Activated gamma-delta T cell (primary cell): ENCODE results near the gene NR1I2.
A peak's percentile ranks its signal among the peaks of the same experiment; 100 is the strongest.

Source experiments
- DNase-seq: peaks from one replicate; lab custom pipeline; 2025; lab: John Stamatoyannopoulos, UW

NR1I2 gene

DNA sequence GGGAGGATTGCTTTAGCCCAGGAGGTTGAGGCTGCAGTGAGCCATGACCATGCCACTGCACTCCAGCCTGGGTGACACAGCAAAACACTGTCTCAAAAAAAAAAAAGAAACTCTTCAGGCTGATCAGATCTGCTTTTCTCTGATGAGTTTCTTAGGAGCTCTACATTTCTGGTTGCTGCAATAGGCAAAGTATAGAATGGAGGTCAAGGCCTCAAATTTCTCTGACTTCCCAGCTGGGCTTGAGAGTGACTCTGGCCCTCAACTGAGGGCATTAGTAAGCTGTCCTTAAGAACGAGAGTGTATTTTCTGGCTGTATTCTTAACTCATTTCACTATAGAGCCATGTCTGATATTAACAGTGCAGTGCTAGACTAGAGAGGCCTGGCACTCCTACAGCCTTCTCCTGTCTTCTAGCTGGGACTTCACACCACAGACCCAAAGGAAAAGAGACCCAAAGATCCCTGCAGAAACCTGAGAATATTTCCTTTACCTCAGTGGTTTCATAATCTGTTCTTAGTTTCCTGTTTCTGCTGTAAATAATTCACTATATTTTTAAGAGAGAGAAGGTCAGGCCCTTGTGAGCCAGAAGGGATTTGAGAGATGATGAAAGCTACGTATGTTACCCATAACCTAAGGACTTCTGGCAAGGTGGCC, 2.0 kb upstream of the NR1I2 start:
- no peak for DNase-seq

DNA sequence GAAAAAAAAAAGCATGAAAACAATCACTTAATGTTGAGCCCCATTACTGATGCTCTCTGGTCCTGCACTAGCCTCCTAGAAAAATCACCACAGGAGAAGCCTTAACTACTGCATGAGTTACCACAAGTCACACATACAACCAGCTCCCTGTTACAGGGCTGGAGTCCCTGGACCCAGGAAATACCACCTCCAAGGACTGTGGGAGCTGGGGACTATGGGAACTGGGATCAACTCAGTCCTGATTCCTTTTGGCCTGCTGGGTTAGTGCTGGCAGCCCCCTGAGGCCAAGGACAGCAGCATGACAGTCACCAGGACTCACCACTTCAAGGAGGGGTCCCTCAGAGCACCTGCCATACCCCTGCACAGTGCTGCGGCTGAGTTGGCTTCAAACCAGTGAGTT, 559 bp downstream of the NR1I2 start:
- no peak for DNase-seq

DNA sequence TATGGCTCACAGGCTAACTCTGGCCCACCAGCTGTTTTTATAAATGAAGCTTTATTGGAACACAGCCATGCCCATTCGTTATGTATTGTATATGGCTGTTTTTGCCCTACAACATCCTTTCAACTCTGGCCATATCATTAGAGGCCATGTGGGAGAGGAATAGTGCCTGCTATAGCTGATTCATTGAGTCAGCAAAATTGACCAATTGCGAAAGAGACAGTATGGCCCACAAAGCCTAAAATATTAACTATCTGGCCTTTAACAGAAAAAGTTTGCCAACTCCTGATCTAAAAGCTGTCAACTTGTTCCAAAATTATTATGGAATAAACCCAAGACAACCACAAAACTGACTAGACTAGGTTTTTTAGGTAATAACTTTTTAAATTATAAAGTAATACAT, 1.4 kb downstream of the NR1I2 start:
- DNase-seq: no peak

DNA sequence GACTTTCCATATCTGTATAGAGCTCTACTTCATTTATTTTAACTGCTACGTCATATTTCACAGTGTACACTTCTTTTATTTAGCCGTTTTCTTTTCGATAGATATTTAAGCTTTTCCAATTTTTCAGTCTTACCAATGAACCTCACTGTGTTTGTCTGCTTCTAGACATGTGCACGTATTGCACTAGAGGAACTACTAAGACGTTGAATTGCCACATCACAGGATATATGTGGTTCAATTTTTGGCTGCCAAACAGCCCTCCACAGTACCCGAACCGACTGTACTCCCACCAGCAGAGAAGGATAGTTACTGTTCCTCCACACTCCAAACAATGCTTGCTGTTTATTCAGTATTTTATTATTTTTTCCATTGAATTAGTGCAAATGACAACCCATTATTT, 2.0 kb downstream of the NR1I2 start:
- DNase-seq: no peak

DNA sequence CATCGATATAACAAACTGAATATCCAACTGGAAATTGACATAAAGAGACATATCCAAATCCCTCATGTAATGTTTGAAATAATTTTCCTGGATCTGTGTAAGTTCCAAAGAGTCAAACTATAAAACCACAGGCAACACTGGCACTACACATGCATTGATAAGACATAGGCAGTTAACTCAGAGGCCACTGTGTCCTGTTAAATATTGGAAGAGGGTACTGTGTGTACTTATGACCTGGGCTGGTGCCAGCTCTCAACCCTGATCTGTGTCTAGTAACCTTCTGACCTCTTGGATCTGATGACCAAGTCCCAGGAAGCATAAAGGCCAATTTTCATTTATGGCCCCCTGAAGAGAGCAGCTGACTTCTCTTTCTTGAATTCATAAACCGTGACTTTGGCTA, 4.5 kb downstream of the NR1I2 start:
- DNase-seq: no peak

DNA sequence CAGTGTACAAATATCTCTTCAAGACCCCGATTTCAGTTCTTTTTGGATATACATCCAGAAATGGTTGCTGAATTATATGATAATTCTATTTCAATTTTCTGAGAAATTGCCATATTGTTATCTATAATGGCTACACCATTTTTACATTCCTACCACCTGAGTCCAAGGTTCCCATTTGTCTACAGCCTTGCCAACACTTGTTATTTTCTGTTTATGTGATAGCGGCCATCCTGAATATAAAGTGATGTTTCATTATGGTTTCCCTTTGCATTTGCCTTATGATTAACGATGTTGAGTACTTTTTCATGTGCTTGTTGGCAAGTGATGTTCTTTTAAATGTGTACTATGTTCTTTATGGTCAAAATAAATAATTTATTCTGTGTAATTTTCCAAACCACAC, 8.5 kb downstream of the NR1I2 start:
- no peak for DNase-seq

DNA sequence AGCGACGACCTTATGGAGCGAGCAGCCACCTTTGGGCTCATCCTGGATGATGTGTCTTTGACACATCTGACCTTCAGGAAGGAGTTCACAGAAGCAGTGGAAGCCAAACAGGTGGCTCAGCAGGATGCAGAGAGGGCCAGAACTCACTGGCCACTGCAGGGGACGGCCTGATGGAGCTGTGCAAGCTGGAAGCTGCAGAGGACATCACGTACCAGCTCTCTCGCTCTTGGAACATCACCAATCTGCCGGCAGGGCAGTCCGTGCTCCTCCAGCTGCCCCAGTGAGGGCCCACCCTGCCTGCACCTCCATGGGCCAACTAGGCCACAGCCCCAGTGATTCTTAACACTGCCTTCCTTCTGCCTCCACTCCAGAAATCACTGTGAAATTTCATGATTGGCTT, 10.4 kb downstream of the NR1I2 start:
- no peak for DNase-seq

DNA sequence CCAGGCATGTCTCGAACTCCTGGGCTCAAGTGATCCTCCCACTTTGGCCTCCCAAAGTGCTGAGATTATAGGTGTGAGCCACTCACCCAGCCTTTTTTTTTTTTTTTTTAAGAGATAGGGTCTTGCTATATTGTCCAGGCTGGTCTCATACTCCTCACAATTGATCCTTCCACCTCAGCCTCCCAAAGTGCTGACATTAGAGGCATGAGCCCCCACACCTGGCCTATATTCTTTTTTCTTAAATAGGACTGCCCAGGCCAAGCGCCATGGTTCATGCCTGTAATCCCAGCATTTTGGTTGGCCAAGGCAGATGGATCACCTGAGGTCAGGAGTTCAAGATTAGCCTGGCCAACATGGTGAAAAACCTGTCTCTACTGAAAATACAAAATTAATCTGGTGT, 12.5 kb downstream of the NR1I2 start:
- no peak for DNase-seq

DNA sequence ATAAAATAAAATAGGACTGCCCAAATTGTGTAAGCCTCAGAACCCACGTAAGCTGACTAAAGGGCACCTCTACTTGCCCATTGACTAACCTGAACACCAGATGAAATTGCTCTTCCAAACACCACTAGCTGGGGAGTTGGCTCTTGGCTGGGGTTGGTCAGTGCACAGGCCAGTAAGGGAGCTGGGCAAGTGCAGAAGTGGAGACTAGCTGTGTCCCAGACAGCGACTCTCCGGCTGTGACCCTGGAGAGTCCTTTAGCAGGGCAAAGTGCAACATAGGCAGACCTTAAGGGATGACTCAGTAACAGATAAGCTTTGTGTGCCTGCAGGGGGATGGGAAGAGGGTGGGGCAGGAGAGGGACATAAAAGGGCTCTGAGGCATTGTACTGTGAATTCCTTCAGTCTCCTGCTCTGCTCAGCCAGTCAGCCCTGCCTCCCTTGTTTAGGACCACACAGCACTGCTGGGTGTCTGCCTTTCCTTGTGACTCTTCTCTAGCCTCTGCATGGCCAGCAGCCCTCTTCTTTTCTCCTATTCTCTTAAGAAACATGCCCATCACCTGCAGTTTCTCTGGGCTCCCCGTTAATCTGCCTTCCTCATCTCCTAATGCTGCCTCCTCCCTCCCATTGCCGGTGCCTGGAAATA, 13.2 kb downstream of the NR1I2 start:
- no peak for DNase-seq

DNA sequence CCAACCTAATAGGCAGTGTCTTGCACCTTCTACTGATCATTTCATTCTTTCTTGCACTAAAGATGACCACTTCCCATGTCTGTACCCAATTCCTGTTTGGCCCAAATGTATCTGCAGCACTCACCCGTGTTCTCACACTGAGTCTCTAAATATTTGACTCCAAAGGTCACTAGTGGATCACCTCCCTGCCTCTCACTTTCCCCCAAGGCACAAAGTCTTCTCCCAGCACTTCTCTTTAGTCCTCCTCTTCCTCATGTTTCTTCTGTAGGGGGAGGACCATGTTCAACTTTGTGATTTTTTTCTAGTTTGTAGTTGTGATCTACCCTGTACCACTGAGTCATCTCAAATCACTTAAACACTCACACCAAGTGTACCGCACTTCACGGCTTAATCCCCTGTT, 13.9 kb downstream of the NR1I2 start:
- DNase-seq: no peak

DNA sequence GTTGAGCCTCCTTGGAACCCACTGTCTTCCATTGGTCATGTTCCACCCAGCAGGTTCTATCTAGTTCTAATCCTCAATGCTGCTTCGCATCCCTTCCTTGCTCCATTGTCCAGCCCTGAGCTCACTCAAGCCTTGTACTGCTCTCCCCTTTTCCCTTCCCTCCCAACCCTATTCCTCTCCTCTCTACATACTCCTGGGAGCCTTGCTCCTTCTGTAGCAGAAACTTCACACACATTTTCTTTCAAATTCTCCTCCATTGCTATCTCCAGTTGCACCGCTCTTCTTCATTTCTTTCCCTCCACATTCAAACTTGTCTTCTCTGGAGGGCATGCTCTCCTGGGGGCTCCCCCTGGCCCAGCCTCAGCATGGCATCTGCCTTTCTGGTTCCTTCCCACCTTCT, 14.5 kb downstream of the NR1I2 start:
- no peak for DNase-seq

DNA sequence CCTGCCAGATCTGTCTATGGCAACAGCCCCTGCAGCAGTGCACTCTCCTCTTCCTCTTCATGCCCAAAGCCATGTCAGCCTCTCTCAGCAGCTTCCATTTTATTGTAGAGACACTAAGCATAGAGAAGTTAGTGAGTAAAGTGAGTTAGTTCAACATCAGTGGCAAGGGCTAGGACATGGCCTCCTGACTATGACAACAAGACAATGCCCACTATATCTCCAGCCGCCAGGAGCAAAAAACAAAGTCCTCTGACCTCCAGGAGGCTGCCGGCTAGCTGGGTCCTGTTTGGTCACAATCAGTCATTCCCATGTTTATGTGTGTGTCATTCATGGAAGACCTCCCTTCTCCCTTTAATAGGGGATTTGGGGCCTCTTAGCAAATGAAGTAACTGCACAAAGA, 14.9 kb downstream of the NR1I2 start:
- no peak for DNase-seq

DNA sequence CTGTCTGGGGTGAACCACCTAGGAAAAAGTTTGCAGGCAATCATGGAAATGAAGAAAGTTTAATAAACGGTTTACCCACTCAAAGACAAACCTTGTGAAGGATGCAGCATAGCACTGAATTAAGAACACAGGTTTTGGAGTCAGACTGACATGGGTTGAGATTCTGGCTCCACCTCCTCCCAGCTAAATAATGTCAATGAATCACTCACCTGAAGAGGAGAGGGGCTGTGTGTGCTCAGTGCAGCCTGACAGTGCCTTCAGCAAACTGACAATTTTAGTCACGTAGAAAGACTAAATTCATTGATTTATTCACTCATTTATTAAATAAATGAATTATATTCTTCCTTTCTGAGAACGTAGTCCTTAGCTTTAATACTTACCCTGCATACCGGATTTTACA, 18.9 kb downstream of the NR1I2 start:
- DNase-seq: no peak

DNA sequence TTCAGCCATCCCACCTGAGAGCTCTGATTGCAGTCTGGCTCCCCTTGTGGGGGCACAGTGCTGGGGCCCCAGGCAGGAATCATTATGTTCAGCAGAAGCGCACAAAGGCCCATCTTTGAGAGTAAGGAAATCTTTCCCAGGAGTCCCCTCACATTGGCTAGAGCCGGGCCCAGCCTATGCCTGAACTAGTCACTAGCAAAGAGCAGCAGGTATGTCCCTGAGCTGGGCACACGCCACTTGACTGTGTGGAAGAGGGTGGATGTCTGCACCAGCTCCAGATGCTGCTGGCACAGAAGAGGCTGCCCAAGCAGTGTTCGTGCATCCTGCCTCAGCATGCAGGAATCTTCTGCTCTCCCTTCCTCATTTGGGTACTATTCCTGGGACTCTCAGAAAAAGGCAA, 26.3 kb downstream of the NR1I2 start:
- DNase-seq: no peak

DNA sequence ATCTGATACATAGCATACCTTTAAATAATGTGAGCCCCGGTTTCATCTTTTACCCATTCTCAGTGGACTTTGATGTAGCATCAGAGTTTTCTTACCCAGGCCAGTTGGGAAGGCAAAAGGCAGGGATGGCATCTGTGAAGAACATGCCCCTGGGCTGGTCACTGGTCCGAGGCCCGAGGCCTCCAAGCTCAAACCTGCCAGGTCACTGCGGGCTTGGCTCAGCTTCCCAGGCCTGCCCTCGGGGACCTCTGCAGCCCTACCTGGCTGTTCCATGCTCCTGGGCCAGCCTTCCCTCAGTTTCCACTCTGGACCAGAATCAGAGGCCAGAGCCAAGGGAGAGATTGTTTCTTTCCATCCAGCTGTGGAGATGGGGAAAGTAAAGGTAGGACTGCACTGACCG, 26.9 kb downstream of the NR1I2 start:
- DNase-seq: no peak

DNA sequence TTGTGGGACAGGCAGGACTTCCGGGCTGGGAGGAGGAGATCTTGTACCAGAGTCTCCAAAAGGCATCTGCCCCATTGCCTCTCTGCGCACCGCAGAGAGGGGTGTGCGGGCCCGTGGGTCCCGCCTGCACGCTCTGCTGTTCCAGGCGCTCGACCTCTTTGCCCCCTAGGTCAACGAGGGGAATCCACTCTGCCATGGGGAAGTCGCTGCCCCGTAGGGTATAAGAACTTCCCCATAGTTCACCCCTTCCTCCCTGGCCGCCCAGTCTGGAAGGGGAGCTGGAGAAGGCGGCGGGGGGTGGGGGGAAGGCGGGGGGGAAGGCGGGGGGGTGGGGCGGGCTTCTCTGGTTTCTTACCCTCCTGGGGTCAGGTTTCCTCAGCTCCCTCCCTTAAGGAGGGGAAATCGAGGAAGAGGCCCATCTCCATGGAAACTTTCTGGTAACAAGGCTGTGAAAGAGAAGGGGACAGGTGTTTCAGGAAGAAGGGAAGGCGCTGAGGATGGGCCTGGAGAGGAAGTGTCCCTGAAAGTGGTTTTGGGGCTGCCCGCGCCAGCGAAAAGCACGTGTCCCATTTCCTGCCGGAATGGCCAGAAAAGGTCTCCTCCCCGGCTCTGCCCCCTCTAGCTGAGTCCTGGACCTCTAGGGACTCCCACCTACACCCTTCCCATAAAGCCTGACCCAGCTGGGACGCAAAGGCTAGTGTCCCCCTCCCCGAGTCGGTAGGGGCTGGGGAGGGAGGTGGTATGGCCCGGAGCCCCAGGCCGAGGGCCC, 27.5 kb downstream of the NR1I2 start:
- DNase-seq: no peak

DNA sequence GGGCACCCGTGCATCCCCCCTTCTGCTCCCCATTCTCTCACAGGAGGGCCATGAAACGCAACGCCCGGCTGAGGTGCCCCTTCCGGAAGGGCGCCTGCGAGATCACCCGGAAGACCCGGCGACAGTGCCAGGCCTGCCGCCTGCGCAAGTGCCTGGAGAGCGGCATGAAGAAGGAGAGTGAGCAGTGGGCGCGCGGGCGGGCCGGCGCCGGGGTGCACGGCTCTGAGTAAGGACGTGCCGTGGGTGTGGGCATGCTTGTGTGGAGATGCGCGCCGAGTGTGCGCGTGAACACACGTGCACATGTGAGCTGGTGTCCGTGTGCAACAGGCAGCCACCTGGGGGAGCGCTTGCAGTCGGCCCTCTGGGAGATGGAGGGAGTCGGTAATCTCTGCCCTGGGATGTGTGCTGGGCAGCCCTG, 28.1 kb downstream of the NR1I2 start:
- peak; percentile 21 for DNase-seq

DNA sequence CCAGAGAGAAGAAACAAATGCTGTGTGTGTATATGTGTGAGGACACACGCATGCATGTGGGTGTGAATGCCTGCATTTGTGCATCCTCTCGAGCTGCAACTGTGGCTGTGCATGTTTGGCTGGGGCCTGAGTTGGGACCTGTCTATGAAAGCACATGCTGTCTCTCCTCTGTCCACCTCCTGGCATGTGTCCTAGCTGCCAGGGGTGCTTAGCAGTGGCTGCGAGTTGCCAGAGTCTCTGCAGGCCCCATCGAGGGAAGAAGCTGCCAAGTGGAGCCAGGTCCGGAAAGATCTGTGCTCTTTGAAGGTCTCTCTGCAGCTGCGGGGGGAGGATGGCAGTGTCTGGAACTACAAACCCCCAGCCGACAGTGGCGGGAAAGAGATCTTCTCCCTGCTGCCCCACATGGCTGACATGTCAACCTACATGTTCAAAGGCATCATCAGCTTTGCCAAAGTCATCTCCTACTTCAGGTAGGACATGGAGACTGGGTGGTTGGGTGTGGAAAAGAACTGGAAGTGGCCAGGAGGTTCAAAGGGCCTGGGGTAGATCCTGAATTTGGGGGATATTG, 30.7 kb downstream of the NR1I2 start:
- no peak for DNase-seq

DNA sequence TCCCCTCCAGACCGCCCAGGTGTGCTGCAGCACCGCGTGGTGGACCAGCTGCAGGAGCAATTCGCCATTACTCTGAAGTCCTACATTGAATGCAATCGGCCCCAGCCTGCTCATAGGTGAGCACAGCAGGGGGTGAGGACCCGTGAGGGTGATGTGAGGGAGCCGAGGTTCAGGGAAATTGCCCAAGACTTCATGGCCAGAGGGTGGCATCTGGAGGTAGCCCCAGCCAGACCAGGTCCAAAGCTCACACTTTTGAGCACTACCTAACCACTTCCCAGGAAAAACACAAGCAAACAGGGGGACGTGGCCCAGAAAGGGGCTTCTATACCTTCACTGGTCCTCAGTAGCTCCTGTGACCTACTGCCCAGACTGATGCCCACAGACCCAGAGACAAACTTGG, 33.8 kb downstream of the NR1I2 start:
- no peak for DNase-seq

DNA sequence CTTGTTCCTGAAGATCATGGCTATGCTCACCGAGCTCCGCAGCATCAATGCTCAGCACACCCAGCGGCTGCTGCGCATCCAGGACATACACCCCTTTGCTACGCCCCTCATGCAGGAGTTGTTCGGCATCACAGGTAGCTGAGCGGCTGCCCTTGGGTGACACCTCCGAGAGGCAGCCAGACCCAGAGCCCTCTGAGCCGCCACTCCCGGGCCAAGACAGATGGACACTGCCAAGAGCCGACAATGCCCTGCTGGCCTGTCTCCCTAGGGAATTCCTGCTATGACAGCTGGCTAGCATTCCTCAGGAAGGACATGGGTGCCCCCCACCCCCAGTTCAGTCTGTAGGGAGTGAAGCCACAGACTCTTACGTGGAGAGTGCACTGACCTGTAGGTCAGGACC, 35.2 kb downstream of the NR1I2 start:
- no peak for DNase-seq

DNA sequence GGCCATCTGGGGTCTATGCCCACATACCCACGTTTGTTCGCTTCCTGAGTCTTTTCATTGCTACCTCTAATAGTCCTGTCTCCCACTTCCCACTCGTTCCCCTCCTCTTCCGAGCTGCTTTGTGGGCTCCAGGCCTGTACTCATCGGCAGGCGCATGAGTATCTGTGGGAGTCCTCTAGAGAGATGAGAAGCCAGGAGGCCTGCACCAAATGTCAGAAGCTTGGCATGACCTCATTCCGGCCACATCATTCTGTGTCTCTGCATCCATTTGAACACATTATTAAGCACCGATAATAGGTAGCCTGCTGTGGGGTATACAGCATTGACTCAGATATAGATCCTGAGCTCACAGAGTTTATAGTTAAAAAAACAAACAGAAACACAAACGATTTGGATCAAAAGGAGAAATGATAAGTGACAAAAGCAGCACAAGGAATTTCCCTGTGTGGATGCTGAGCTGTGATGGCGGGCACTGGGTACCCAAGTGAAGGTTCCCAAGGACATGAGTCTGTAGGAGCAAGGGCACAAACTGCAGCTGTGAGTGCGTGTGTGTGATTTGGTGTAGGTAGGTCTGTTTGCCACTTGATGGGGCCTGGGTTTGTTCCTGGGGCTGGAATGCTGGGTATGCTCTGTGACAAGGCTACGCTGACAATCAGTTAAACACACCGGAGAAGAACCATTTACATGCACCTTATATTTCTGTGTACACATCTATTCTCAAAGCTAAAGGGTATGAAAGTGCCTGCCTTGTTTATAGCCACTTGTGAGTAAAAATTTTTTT, 35.9 kb downstream of the NR1I2 start:
- DNase-seq: no peak

DNA sequence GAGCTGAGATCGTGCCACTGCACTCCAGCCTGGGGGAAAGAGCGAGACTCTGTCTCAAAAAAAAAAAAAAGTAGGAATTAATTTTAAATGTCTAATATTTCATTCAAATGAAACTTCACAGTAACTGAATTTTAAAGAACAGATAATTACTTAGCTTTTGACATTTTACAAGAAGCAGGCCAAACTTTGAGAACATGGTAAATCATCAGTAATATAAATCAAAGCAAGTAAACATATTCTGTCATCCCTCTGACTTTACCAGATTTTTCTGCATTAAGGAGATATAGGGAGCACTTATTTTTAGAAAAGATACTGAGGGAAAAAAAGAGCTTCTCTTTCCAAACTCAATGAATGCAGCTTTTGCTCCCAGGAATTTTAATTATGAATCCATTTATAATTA, 37.0 kb downstream of the NR1I2 start:
- no peak for DNase-seq
